HG02870 (cell line): ENCODE data around the gene ZNF384.

Source experiments
- ATAC-seq: cut with Tn5 transposase; IDR thresholded peaks from one replicate; pipeline ENCODE4 v1.9.1; 2021; ENCODE audit warnings: mild to moderate bottlenecking, moderate library complexity; ENCODE audit not compliant: unreplicated experiment

ZNF384 gene

GRCh38 chr12:6626654-6627283 lies 62.4 kb downstream of the ZNF384 start:
- ATAC-seq: no peak

GRCh38 chr12:6620885-6621274 lies 68.3 kb downstream of the ZNF384 start:
- no peak for ATAC-seq

- no peak for ATAC-seq
Observed at GRCh38 chr12:6620137-6620884, 68.9 kb downstream of the ZNF384 start.

- ATAC-seq: no peak
Observed at GRCh38 chr12:6618483-6619225, 70.5 kb downstream of the ZNF384 start.
